ENCODE data around the gene LIPG.

- TF ChIP-seq RARB (CRISPR knock-in tag; IDR thresholded peaks at IDR 0.05): no peak
- TF ChIP-seq PATZ1 (CRISPR knock-in tag; IDR thresholded peaks at IDR 0.05; ENCODE audit: borderline replicate concordance): no peak
- no peak for TF ChIP-seq ESRRG (CRISPR knock-in tag; IDR thresholded peaks at IDR 0.05)
- TF ChIP-seq ARNTL (CRISPR knock-in tag; IDR thresholded peaks at IDR 0.05; ENCODE audit: borderline replicate concordance, low read depth): no peak
- TF ChIP-seq, protein P1, sequence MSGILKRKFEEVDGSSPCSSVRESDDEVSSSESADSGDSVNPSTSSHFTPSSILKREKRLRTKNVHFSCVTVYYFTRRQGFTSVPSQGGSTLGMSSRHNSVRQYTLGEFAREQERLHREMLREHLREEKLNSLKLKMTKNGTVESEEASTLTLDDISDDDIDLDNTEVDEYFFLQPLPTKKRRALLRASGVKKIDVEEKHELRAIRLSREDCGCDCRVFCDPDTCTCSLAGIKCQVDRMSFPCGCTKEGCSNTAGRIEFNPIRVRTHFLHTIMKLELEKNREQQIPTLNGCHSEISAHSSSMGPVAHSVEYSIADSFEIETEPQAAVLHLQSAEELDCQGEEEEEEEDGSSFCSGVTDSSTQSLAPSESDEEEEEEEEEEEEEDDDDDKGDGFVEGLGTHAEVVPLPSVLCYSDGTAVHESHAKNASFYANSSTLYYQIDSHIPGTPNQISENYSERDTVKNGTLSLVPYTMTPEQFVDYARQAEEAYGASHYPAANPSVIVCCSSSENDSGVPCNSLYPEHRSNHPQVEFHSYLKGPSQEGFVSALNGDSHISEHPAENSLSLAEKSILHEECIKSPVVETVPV (CRISPR knock-in tag; IDR thresholded peaks at IDR 0.05): no peak
- no peak for TF ChIP-seq PPARA (CRISPR knock-in tag; IDR thresholded peaks at IDR 0.05; ENCODE audit: borderline replicate concordance)
- no peak for TF ChIP-seq ISL1 (CRISPR knock-in tag; IDR thresholded peaks at IDR 0.05)
- no peak for TF ChIP-seq ZFP3 (CRISPR knock-in tag; IDR thresholded peaks at IDR 0.05)
- TF ChIP-seq, protein P2, sequence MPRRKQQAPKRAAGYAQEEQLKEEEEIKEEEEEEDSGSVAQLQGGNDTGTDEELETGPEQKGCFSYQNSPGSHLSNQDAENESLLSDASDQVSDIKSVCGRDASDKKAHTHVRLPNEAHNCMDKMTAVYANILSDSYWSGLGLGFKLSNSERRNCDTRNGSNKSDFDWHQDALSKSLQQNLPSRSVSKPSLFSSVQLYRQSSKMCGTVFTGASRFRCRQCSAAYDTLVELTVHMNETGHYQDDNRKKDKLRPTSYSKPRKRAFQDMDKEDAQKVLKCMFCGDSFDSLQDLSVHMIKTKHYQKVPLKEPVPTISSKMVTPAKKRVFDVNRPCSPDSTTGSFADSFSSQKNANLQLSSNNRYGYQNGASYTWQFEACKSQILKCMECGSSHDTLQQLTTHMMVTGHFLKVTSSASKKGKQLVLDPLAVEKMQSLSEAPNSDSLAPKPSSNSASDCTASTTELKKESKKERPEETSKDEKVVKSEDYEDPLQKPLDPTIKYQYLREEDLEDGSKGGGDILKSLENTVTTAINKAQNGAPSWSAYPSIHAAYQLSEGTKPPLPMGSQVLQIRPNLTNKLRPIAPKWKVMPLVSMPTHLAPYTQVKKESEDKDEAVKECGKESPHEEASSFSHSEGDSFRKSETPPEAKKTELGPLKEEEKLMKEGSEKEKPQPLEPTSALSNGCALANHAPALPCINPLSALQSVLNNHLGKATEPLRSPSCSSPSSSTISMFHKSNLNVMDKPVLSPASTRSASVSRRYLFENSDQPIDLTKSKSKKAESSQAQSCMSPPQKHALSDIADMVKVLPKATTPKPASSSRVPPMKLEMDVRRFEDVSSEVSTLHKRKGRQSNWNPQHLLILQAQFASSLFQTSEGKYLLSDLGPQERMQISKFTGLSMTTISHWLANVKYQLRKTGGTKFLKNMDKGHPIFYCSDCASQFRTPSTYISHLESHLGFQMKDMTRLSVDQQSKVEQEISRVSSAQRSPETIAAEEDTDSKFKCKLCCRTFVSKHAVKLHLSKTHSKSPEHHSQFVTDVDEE (CRISPR knock-in tag; IDR thresholded peaks at IDR 0.05): no peak
- no peak for TF ChIP-seq TCF4 (CRISPR knock-in tag; IDR thresholded peaks at IDR 0.05; ENCODE audit: borderline replicate concordance)
These were observed 69.4 kb downstream of the LIPG start for GRCh38 chr18:49631146-49631866.

Data from SK-N-SH treated with all-trans-retinoic acid at 6 μM for 48 hours (cell line).